Heart left ventricle (tissue), 16 donors: Measurements from ENCODE around the gene XIRP1. TPM values are rescaled to one million over a fixed set of nuclear protein-coding genes. Genes with fewer than 3 reads are reported as not detected.

ENCODE experiments used
- ATAC-seq, 4 donors: fragments of 200-7000 bp; cut with Tn5 transposase; one replicate each; pipeline ENCODE4 v1.9.1; 2020 to 2022; ENCODE audit warnings: moderate library complexity in 4 of 4, mild to moderate bottlenecking in 3 of 4, moderate number of reproducible peaks in 1 of 4
- DNase-seq, 5 donors: peaks; one replicate each; pipeline ENCODE4 v3.0.0-alpha.2; 2020
- H3K27ac ChIP-seq, 12 donors: fragments of 200-600 bp; sonication (generic) in 4 of 12; one replicate each; pipeline versions ENCODE4 v1.5.0 to v1.8.0; 2016 to 2022; ENCODE audit warnings: mild to moderate bottlenecking in 2 of 12
- H3K27me3 ChIP-seq, 9 donors: fragments of 200-600 bp; sonication (generic) in 2 of 9; one replicate each; pipeline versions ENCODE4 v1.5.1 to v1.8.0; 2016 to 2022; ENCODE audit warnings: mild to moderate bottlenecking in 3 of 9
- H3K36me3 ChIP-seq, 9 donors: fragments of 200-600 bp; sonication (generic) in 2 of 9; one replicate each; pipeline versions ENCODE4 v1.5.0 to v1.8.0; 2018 to 2022; ENCODE audit warnings: mild to moderate bottlenecking in 2 of 9
- H3K4me1 ChIP-seq, 12 donors: fragments of 200-600 bp; sonication (generic) in 4 of 12; one replicate each; pipeline versions ENCODE4 v1.5.0 to v1.8.0; 2016 to 2022; ENCODE audit warnings: mild to moderate bottlenecking in 3 of 12
- H3K4me3 ChIP-seq, 12 donors: fragments of 200-600 bp; sonication (generic) in 4 of 12; one replicate each; pipeline versions ENCODE4 v1.5.0 to v1.8.0; 2017 to 2022; ENCODE audit warnings: mild to moderate bottlenecking in 9 of 12, moderate library complexity in 4 of 12
- H3K9me3 ChIP-seq, 12 donors: fragments of 200-600 bp; sonication (generic) in 4 of 12; one replicate each; pipeline versions ENCODE4 v1.5.0 to v1.8.0; 2016 to 2022; ENCODE audit warnings: mild to moderate bottlenecking in 1 of 12
- POLR2A ChIP-seq, 2 donors: fragments of 450-650 bp; IDR thresholded peaks; one replicate each; pipeline ENCODE4 v1.6.1; 2017; ENCODE audit warnings: antibody characterized with exemption in 2 of 2, mild to moderate bottlenecking in 2 of 2, moderate library complexity in 2 of 2
- WGBS, 4 donors: extraction: QIAGEN DNeasy Blood & Tissue Kit in 2 of 4; methylation state at CpG; one replicate each; pipeline versions ENCODE4 v1.1.5 to v1.1.7; 2013 to 2018; 5-methylcytosine and 5-hydroxymethylcytosine counted together
- intact Hi-C, 10 donors: fragments of 100-400 bp; cut with DNase I; formaldehyde crosslinking; loops; one replicate each; pipeline versions ENCODE4 v1.11.1 to v1.14.2; 2022
- polyA plus RNA-seq, 2 donors: library from polyadenylated mRNA; stranded (reverse); fragments of 200-250 nt; gene quantifications; one replicate each; pipeline ENCODE4 v1.2.3, GENCODE V29; 2013
- total RNA-seq, 9 donors: library from RNA; depleted of rRNA in 2 of 9; stranded (reverse); fragments of >200 nt in 2 of 9; fragmentation: NEBNext Ultra II Directional in 3 of 9; extraction: Animal tissue kit (Norgen Biotek cat#: 25700) in 3 of 9; gene quantifications; one replicate each; pipeline versions ENCODE4 v1.1.0 to v1.2.4, GENCODE V29; 2016 to 2023
- TF ChIP-seq, protein P1 (sequence below), 12 donors: fragments of 200-600 bp; sonication (generic) in 4 of 12; IDR thresholded peaks; one replicate each; pipeline versions ENCODE4 v1.5.0 to v1.8.0; 2018 to 2022; ENCODE audit warnings: antibody characterized with exemption in 12 of 12, mild to moderate bottlenecking in 5 of 12
- donor health status: ischemic (EF 13 %, LVEDD 7.1; RV severe dilation, severe dysfunction).
- donor health status: healthy with polysubstance abuse.
- donor health status: DM: no; HTN: yes; CAD: no.
- donor health status: DM: no; HTN: no; CAD: no.
- donor health status: ischemic (EF 25% LVEDD 6.9; RV normal size, moderate dysfunction).
- donor health status: ischemic (EF 25% LVEDD 5.7; RV mildly dilated, moderate dysfunction).
- donor health status: healthy.
- donor health status: DM: yes; HTN: yes; CAD: no.
- donor health status: ischemic (EF 35%, LVEDD 5.7; RV mildly dilated, moderate dysfunction).
- donor health status: nonischemic (EF 11% LVEDD 7.7; RV severe dilation, severe dysfunction).
- donor health status: DM: yes; HTN: yes; CAD: no.
- donor health status: PGD.
- donor health status: ischemic (EF 29% LVEDD 5.4; RV normal size, mild dysfunction).
- donor health status: nonischemic (EF 23%, LVEDD 6.1; RV moderate dilation, normal function).

Gene XIRP1
- total and polyA plus RNA-seq, 11 donors, result 293 to 1,122 (median 530) TPM

DNA sequence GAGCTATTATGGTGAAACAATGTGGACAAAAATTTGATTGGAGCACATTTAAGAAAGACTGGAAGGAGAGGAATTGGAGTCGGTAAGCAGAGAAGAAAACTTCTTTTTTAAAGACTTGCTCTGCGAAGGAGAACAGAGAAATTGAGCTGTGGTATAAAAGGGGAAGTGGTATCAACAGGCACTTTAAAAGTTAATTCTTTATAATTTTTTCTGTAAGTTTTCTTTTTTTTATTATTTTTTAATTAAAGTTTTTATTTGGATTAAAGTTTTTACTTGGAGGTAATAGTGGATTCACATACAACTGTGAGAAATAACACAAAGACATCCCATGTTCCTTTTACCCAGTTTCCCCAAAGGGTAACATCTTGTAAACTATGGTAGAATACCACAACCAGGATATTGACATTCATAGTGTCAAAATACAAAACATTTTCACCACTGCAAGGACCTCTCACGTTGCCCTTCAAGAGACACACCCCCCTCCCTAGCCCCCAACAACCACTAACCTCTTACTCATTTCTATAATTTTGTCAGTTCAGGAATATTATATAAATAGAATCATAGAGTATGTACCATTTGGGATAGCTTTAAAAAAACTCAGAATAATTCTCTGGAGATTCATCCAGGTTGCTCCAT lies 33.8 kb upstream of the XIRP1 start:
- Histone ChIP-seq H3K36me3 (no peaks in the 10 kb centered on the region), H3K27me3 (no peaks in the 10 kb centered on the region), H3K4me3 (no peak overlapping the region), H3K27ac (no peak overlapping the region), H3K9me3 (no peaks in the 10 kb centered on the region), H3K4me1 (peaks cover 0 to 10% (median 0%) of the 10 kb centered on the region in 12 donors)
- intact Hi-C loops, result no loop called here
- TF ChIP-seq, protein P1, sequence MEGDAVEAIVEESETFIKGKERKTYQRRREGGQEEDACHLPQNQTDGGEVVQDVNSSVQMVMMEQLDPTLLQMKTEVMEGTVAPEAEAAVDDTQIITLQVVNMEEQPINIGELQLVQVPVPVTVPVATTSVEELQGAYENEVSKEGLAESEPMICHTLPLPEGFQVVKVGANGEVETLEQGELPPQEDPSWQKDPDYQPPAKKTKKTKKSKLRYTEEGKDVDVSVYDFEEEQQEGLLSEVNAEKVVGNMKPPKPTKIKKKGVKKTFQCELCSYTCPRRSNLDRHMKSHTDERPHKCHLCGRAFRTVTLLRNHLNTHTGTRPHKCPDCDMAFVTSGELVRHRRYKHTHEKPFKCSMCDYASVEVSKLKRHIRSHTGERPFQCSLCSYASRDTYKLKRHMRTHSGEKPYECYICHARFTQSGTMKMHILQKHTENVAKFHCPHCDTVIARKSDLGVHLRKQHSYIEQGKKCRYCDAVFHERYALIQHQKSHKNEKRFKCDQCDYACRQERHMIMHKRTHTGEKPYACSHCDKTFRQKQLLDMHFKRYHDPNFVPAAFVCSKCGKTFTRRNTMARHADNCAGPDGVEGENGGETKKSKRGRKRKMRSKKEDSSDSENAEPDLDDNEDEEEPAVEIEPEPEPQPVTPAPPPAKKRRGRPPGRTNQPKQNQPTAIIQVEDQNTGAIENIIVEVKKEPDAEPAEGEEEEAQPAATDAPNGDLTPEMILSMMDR (IDR thresholded peaks at IDR 0.05), result no peak
- TF ChIP-seq POLR2A (IDR thresholded peaks at IDR 0.05), result no peak
- ATAC-seq (no peak), DNase-seq (no peak)
- WGBS, 4 donors, result 65 to 79% (median 70%) methylated on average over 3 of the region's 3 CpGs

DNA sequence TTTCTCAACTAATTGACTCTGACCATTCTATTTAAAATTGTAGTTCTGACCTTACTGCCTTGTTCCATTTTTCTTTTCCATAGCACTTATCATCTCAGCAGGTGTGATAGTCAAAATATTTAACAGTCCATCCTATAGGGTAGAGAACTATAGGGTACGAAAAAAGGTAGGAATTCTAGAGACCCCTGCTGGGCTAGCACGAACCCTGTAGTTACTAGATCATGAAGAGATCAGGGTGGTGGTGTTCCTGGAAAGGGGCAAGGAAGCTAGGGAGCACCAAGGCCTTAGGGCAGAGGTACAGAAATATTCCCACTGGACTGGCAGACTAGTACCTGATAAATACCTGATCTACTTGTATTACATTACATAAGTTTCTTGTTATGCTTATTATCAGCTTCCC lies 31.9 kb upstream of the XIRP1 start:
- no peak for TF ChIP-seq POLR2A (IDR thresholded peaks at IDR 0.05)
- TF ChIP-seq, protein P1 (IDR thresholded peaks at IDR 0.05), result no peak
- DNase-seq (no peak), ATAC-seq (no peak)
- H3K27ac ChIP-seq, result no peak overlapping the region
- intact Hi-C loops, result no loop called here
- WGBS, 4 donors, result 76 to 82% (median 79%) methylated on average over 2 of the region's 2 CpGs
- H3K4me1 ChIP-seq, result peaks cover 0 to 24% (median 0%) of the 10 kb centered on the region in 12 donors
- H3K27me3 ChIP-seq, result no peaks in the 10 kb centered on the region
- H3K4me3 ChIP-seq, result no peak overlapping the region
- H3K9me3 ChIP-seq, result no peaks in the 10 kb centered on the region
- H3K36me3 ChIP-seq, result no peaks in the 10 kb centered on the region

DNA sequence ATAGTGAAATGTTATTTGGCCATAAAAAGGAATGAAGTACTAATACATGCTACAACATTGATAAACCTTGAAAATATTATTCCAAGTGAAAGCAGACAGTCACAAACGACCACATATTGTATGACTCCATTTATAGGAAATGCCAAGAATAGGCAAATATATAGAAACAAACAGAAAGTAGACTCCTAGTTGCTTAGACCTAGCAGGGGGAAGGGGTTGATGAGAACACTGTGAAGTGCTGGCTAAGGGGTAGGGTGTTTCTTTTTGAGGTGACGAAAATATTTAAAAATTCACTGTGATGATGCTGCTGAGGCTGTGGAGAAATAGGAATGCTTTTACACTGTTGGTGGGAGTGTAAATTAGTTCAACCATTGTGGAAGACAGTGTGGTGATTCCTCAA lies 30.5 kb upstream of the XIRP1 start:
- ATAC-seq (no peak), DNase-seq (no peak)
- no peak overlapping the region for H3K4me3 ChIP-seq
- no peak for TF ChIP-seq POLR2A (IDR thresholded peaks at IDR 0.05)
- TF ChIP-seq, protein P1 (IDR thresholded peaks at IDR 0.05), result no peak
- intact Hi-C loops, result no loop called here
- no peaks in the 10 kb centered on the region for H3K36me3 ChIP-seq
- no peaks in the 10 kb centered on the region for H3K9me3 ChIP-seq
- 80 to 83% (median 82%) methylated on average over 2 of the region's 2 CpGs for WGBS, 4 donors
- peaks cover 0 to 24% (median 0%) of the 10 kb centered on the region in 12 donors for H3K4me1 ChIP-seq
- H3K27ac ChIP-seq, result no peak overlapping the region
- no peaks in the 10 kb centered on the region for H3K27me3 ChIP-seq

DNA sequence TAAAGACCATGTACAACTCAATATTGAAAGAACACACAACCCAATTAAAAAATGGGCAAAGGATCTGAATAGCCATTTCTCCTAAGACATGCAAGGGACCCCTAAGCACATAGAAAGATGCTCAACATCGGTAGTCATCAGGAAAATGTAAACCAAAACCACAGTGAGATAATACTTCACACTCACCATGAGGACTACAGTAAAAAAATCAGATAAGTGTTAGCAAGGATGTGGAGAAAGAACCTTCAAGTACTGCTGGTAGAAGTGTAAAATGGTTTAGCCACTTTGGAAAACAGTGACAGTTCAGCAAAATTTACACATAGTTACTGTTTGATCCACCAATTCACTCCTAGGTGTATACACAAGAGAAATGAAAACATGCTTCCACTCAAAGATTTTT lies 30.1 kb upstream of the XIRP1 start:
- H3K9me3 ChIP-seq, result no peaks in the 10 kb centered on the region
- no peak overlapping the region for H3K4me3 ChIP-seq
- H3K27ac ChIP-seq, result no peak overlapping the region
- no peaks in the 10 kb centered on the region for H3K27me3 ChIP-seq
- ATAC-seq (no peak), DNase-seq (no peak)
- intact Hi-C loops, result no loop called here
- H3K4me1 ChIP-seq, result peaks cover 0 to 25% (median 0%) of the 10 kb centered on the region in 12 donors
- WGBS, 4 donors, result 73 to 79% (median 75%) methylated on average over 1 of the region's 1 CpG
- no peaks in the 10 kb centered on the region for H3K36me3 ChIP-seq
- TF ChIP-seq, protein P1 (IDR thresholded peaks at IDR 0.05), result no peak
- TF ChIP-seq POLR2A (IDR thresholded peaks at IDR 0.05), result no peak
